HL-60/S4 (cell line): ENCODE data around the gene TMEFF1.

ENCODE experiments used
- in situ Hi-C: fragments of 300-500 bp; cut with MboI; formaldehyde crosslinking; loops from 2 replicates; pipeline ENCODE4 v1.14.3; 2022; ENCODE audit warnings: low sequenced_read_pairs

The TMEFF1 gene

DNA sequence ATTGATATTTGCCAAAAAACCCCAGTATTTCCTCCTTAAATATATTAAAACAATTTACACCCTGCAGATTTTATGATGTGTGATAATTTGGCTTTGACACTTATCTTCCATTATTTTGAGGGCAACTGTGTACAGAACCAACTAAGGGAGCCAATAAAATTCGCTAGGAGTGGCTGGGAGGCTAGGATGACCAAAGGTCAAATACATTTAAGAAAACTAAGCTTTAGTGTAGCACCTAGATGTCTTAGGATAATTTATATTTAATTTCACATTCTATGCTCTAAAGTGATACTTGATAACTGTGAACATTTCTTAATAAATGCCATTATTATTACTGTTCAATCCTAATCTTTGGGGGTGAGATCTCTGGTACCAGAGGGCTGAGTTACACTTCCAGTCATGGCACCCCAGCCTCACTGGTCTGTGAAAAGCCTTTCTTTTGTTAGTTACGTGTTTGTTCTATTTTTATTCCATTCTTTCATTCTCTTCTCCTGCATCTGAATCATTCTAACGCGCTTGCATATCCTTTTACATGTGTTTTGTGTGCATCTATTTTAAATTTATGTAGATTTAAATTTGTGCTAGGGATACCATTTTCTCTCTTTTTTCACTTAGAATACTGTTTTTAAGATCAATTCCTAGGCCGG lies 26.9 kb upstream of the TMEFF1 start:
- in situ Hi-C loops = no loop called here

GRCh38 chr9:100447041-100447440 lies 25.9 kb upstream of the TMEFF1 start:
- in situ Hi-C loops = no loop called here

GRCh38 chr9:100448266-100448665 lies 24.7 kb upstream of the TMEFF1 start:
- in situ Hi-C loops = no loop called here

- in situ Hi-C loops = no loop called here
These were observed 23.5 kb upstream of the TMEFF1 start for GRCh38 chr9:100449420-100449819.

- in situ Hi-C loops = no loop called here
These were observed 20.1 kb upstream of the TMEFF1 start for GRCh38 chr9:100452894-100453293.

DNA sequence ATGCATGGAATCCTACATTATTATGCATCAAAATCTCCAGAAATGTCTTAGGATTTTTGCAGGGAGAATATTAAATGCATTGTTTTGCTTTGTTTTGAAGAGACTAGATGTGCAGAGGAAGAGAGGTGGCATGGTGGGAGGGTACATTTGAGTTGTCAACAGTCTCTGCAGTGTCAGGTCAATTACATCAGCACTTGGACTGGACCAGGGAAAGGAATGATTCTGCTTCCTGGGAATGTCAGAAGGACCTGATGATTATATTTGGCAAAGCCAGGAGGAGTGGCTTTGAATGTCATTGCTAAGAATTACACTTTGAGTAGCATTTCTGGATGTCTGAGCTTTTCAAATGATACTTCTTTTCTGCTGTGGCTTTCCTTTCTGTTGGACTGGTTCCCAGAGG lies 17.5 kb upstream of the TMEFF1 start:
- in situ Hi-C loops = no loop called here

DNA sequence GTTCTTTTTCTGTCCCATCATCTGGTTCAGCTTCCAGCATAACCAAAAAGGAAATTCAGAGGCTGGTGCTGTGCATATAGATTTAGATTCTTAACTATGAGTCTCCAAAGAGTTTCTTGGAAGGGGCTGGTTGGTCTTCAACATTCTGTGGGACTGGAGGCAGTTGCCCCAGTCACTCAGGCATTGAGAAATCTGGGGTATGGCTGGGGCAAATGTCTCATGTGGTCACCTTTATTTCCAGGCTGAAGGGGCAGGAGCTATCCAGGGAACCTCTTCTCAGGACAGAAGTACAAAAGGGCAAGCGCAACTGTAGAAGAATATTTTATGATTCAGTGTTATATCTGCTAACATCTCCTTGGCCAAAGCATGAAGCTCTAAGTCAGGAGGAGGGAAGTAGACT lies 15.4 kb upstream of the TMEFF1 start:
- in situ Hi-C loops = no loop called here

DNA sequence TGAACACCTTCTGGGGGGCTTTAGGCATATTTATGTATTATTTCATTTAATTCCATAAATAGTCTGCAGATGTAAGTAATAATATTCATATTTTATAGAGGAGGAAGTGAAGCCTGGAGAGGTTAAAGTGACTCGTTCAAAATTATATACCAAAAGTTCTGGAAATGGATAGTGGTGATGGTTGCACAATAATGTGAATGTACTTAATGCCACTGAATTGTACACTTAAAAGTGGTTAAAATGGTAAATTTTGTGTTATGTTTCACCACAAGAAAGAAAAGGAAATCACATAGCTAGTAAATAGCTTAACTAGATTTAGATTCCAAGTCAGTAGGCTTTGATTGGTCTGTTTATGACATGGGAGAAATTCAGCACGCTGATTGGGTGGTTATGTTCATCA lies 13.0 kb upstream of the TMEFF1 start:
- in situ Hi-C loops = no loop called here

DNA sequence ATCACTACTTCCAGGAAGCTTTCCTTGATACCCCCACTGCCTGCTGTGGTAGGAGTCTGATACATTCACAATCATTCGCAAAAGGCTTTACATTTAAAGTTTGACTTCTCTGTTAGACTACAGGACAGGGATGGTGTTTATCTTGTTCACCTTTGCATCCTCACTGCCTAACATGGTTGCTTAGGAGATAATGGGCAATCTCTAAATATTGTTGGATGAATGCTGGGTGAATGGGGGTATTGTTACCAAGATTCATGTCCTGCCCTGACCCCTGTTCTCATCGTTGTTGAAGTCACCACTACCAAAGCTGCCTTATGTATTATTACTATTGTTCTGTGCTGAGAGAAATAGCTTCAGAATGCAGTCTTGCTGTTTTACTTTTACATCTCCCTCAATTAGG lies 7.7 kb upstream of the TMEFF1 start:
- in situ Hi-C loops = no loop called here

- in situ Hi-C loops = no loop called here
These were observed 7.2 kb upstream of the TMEFF1 start for GRCh38 chr9:100465761-100466160.

DNA sequence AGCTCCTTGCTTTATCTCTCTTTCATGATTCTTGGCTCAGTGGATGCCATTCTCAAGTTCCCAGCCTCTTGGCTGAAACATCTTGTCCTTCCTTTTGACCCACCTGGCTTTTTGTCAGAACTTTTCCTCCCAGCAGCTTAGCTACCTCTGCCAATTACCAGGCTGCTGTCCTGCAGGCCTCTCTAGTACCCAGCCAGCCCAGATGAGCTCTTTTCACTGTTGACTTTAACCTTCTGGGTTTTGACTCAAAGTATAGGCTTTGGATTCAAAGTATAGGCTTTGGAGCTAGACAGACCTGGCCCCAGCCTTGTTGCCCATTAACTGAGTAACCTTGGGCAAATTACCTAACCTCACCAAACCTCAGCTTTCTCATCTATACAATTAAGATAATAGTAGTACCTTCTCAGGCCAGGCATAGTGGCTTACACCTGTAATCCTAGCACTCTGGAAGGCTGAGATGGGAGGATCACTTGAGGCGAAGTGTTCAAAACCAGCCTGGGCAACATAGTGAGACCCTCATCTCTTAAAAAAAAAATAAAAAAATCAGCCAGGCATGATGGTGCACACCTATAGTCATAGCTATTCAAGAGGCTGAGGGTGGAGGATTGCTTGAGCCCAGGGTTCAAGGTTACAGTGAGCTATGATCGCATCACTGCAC lies 6.6 kb upstream of the TMEFF1 start:
- in situ Hi-C loops = no loop called here

DNA sequence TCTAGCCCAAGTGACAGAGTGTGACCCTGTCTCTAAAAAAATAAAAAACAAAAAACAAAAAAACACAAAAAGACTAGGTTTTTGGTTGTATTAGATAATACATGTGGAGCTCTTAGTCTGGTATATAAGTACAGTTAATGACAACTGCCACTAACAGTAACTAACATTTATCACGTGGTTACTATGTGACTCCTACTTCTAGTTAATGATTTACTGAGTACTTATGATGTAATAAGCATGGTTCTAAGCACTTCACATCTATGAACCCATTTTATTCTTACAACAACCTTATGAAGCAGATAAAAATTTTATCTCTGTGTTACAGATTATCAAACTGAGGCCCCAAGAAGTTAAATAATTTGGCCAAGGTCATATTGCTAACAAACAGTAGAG lies 6.1 kb upstream of the TMEFF1 start:
- in situ Hi-C loops = no loop called here

DNA sequence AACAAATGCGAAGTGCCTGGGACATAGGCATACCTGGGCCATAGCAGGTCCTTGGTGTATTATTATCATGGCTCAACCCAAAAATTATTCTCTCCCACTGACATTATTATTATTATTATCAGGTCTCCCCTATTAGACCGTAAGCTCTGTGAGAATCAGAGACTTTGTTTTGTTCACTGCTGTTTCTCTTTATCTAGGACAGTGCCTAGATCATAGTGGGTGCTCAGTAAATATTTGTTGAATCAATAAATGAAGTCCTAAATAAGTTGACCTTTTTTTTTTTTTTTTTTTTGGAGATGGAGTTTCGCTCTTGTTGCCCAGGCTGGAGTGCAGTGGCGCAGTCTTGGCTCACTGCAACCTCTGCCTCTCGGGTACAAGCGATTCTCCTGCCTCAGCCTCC lies 4.9 kb upstream of the TMEFF1 start:
- in situ Hi-C loops = no loop called here

DNA sequence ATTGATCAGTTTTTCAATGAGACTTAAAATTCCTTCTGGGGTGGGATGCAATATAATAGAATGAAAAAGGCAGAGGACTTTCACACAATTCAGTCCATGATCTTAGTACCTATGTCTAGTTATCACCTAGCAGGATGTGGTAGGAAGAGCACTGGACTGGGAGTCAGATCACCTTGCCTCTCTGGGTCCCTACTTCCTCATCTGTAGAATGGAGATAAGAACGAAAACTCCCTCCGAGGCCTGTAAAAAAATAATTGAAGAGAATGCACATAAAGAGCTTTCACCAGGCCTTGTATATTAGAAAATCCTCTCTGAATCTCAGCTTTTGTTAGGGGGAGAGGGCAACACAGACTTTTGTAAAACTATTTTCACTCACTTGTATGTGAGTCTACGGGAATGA lies 681 bp upstream of the TMEFF1 start:
- in situ Hi-C loops = no loop called here

DNA sequence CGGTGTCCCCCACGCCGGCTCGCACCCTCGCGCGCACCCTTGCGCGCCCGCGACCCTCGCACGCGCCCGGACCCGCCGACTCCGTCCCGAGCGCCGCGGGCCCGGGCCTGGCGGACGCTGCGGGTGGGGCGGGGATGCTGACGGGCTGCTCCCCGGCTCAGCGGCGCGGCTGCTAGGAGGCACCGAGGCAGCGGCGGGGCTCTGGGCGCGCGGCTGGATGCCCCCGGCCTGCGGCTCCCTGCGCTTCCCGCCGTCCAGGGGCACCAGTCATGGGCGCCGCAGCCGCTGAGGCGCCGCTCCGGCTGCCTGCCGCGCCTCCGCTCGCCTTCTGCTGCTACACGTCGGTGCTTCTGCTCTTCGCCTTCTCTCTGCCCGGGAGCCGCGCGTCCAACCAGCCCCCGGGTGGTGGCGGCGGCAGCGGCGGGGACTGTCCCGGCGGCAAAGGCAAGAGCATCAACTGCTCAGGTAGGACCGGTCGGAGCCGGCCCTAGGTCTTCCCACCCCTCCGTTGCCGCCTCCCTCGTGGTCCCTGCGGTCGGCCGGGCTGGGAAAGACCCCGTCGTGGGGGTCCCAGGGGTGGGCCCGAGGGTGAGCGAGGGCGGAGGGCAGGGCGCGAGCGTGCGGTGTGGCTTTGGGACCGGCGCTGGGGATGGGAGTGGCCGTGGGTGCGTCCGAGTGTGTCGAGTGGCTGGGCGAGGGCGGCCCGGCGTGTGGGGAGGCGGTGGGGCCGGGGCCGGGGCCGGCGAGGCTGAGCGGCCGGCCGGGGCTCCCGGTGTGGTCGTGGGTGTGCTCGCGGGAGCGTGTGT lies 530 bp downstream of the TMEFF1 start:
- in situ Hi-C loops = no loop called here

DNA sequence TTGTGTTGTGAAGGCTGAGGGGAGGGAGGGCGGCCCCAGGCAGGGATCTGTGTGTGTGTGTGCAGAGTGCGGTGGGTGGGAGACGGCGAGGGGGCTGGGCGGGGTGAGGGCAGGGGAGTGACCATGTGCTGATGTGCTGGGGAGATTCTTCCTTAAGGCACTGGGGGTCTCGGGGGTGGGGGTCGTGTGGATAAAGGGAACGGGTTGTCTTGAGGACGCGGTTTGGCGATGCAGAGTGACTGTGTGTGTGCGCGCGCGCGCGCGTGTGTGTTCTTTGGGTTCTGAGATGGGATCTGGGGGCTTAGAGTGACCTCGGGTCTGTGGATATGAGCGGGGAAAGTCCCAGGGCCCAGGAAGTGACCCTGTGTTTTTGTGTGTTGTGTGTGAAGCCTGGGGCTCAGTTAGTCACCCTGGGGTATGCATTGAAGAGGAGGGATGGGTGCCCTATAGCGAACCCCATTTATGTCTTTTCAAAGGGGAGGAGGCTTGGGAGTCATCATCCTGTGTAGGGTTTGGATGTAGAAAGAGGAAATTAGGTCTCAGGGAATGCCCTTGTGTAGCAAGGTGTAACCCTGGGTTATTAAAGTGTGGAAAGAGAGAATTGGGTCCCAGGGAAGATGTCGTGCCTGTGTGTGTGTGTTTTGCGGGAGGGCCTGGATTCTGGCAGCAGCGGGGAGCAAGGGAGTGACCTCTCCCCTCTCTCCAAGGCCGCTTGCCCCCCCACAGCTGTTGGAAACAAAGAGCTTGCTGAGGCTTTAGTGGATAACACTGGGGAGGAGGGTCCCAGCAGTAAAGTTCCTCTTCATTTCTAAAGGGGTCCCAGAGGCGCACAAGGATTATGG lies 1.4 kb downstream of the TMEFF1 start:
- in situ Hi-C loops = no loop called here

GRCh38 chr9:100474924-100475276 lies 2.0 kb downstream of the TMEFF1 start:
- in situ Hi-C loops = no loop called here

GRCh38 chr9:100477241-100477640 lies 4.3 kb downstream of the TMEFF1 start:
- in situ Hi-C loops = no loop called here

DNA sequence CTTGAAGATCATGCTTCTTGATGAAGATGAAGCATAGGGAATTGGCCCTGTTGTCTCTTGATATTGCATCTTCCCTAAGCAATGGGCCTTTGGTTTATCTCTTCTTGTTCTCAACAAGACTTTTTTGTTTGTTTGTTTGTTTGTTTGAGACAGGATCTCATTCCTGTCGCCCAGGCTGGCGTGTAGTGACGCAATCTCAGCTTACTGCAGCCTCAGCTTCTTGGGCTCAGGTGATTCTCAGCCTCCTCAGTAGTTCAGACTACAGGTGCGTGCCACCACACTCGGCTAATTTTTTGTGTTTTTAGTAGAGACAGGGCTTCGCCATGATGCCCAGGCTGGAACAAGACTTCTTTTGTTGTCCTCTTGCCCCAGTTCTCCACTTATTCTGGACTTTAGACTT lies 5.2 kb downstream of the TMEFF1 start:
- in situ Hi-C loops = no loop called here

- in situ Hi-C loops = no loop called here
These were observed 6.9 kb downstream of the TMEFF1 start for GRCh38 chr9:100479820-100480219.

GRCh38 chr9:100485196-100485595 lies 12.2 kb downstream of the TMEFF1 start:
- in situ Hi-C loops = no loop called here
